Spinal cord (tissue), 10 donors: ENCODE results near the gene APLP2. TPM values are rescaled to one million over a fixed set of nuclear protein-coding genes. Genes with fewer than 3 reads are reported as not detected.
"Not testable (repeated sequence)": the region's sequence is repeated elsewhere in the genome, so short reads cannot be mapped to it uniquely, and the experiment has no call there.

Experiments
- DNase-seq, 6 donors: peaks; one replicate each; pipeline versions ENCODE4 v3.0.0 to v3.0.0-alpha.2; 2013 to 2015; ENCODE audit warnings: low spot score in 6 of 6, low read depth in 4 of 6
- H3K27ac ChIP-seq: one replicate; pipeline ENCODE4 v1.5.1; 2013; ENCODE audit warnings: low read depth, low read length, control low read depth
- H3K27me3 ChIP-seq: one replicate; pipeline ENCODE4 v1.6.1; 2013; ENCODE audit warnings: low read length; ENCODE audit not compliant: control insufficient read depth, insufficient read depth
- H3K36me3 ChIP-seq: one replicate; pipeline ENCODE4 v1.6.1; 2013; ENCODE audit warnings: low read length; ENCODE audit not compliant: control insufficient read depth, insufficient read depth
- H3K4me1 ChIP-seq: one replicate; pipeline ENCODE4 v1.6.1; 2013; ENCODE audit warnings: low read length; ENCODE audit not compliant: control insufficient read depth, insufficient read depth
- H3K4me3 ChIP-seq: one replicate; pipeline ENCODE4 v1.5.1; 2013; ENCODE audit warnings: low read depth, low read length, control low read depth
- H3K9me3 ChIP-seq: one replicate; pipeline ENCODE4 v1.6.1; 2013; ENCODE audit warnings: low read length; ENCODE audit not compliant: control insufficient read depth, insufficient read depth
- WGBS: methylation state at CpG from one replicate; pipeline ENCODE4 v1.1.5; 2013; ENCODE audit warnings: missing lambda C conversion rate; ENCODE audit not compliant: insufficient coverage; 5-methylcytosine and 5-hydroxymethylcytosine counted together
- polyA plus RNA-seq, 2 donors: library from polyadenylated mRNA; unstranded; fragments of 120-200 nt; gene quantifications; one replicate each; pipeline ENCODE4 v1.2.1, GENCODE V29; 2013; ENCODE audit not compliant: insufficient read length in 2 of 2
- total RNA-seq, 2 donors: library from RNA; depleted of rRNA in 1 of 2; stranded (reverse); fragments of 120-200 nt in 1 of 2; fragments of >200 nt in 1 of 2; gene quantifications; one replicate each; pipeline versions ENCODE4 v1.2.3 to v1.2.4, GENCODE V29; 2013 to 2014
- donor health status: healthy.

Gene APLP2
- total and polyA plus RNA-seq, 4 donors: 440 to 479 (median 463) TPM

DNA sequence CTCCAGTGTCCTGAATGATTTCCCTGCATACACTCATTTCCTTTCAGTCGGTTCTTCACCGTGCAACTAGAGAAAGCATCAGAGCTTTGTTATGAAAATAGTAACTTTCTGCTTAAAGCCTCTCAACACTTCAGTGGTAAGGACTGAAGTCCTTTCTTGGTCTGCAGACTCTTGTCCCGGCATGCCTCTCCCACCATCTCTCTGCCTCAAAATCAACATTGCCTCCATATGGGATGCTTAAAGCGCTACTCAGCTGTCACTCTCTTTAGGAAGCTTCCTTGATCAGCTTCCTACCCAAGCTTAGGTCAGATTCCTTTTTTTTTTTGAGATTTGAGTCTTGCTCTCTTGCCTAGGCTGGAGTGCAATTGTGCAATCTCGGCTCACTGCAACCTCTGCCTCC, 36.7 kb downstream of the APLP2 start:
- WGBS: 95% methylated on average over 3 of the region's 5 CpGs
- Histone ChIP-seq H3K4me1 (no peaks in the 10 kb centered on the region), H3K36me3 (peaks cover 4% of the 10 kb centered on the region), H3K9me3 (no peaks in the 10 kb centered on the region), H3K4me3 (no peak overlapping the region), H3K27ac (no peak overlapping the region), H3K27me3 (no peaks in the 10 kb centered on the region)
- DNase-seq: no peak

DNA sequence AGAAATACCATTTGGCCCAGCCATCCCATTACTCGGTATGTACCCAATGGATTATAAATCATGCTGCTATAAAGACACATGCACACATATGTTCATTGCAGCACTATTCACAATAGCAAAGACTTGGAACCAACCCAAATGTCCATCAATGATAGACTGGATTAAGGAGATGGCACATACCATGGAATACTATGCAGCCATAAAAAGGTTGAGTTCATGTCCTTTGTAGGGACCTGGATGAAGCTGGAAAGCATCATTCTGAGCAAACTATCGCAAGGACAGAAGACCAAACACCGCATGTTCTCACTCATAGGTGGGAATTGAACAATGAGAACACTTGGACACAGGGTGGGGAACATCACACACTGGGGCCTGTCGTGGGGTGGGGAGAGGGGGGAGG, 39.0 kb downstream of the APLP2 start:
- not testable (repeated sequence) for H3K4me3 ChIP-seq, H3K27me3 ChIP-seq, H3K36me3 ChIP-seq, H3K27ac ChIP-seq, DNase-seq, H3K9me3 ChIP-seq, H3K4me1 ChIP-seq
- WGBS: no CpG with 5 or more reads among the region's 4 CpGs

DNA sequence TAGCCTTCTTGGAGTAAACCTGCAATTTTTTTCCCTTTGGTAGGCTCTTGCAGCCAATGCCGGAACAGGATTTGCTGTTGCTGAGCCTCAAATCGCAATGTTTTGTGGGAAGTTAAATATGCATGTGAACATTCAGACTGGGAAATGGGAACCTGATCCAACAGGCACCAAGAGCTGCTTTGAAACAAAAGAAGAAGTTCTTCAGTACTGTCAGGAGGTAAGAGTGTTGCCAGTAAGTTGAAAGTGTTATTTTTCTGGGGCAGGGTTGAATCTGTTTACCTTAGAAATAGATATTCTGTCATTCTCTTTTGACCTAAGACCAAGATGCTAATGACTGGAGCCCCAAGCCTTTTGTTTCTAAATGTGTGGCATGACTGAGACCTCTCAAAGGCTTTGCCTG, 39.7 kb downstream of the APLP2 start:
- H3K27ac ChIP-seq: no peak overlapping the region
- 75% methylated on average over 2 of the region's 2 CpGs for WGBS
- no peaks in the 10 kb centered on the region for H3K27me3 ChIP-seq
- H3K4me1 ChIP-seq: no peaks in the 10 kb centered on the region
- no peak overlapping the region for H3K4me3 ChIP-seq
- H3K36me3 ChIP-seq: peaks cover 4% of the 10 kb centered on the region
- DNase-seq: no peak
- no peaks in the 10 kb centered on the region for H3K9me3 ChIP-seq

DNA sequence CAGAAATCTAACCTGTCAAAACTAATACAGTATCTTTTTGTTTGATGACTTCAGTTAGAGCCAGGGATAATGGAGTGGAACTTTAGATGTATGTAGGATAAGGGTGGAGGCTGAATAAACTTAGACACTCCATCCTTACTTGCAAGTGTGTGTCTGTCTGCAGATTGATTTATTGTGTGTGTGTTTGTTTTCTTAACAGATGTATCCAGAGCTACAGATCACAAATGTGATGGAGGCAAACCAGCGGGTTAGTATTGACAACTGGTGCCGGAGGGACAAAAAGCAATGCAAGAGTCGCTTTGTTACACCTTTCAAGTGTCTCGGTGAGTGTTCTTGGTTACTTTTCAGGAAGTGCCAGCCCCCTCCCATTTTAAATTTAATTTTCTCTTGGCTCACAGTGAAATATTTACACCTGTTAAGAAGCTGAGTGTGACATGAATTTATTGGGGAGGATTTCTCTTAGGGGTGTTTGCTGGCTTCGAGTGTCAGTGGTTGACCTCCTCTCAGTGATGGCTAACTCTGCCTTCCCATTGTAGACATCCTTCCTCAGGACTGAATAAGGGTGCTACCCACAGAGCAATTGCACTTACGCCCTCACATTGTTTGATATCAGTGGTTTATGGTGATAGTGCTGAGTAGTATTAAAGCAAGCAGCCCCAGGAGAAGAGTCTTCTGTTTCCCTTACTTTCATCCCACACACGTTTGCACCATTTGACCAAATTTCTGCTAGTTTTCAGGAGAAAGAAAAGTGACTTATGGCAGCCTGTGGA, 40.8 kb downstream of the APLP2 start:
- Histone ChIP-seq H3K27me3 (no peaks in the 10 kb centered on the region), H3K4me1 (no peaks in the 10 kb centered on the region), H3K9me3 (no peaks in the 10 kb centered on the region), H3K27ac (no peak overlapping the region), H3K4me3 (no peak overlapping the region), H3K36me3 (peaks cover 4% of the 10 kb centered on the region)
- no CpG with 5 or more reads among the region's 7 CpGs for WGBS
- no peak for DNase-seq

DNA sequence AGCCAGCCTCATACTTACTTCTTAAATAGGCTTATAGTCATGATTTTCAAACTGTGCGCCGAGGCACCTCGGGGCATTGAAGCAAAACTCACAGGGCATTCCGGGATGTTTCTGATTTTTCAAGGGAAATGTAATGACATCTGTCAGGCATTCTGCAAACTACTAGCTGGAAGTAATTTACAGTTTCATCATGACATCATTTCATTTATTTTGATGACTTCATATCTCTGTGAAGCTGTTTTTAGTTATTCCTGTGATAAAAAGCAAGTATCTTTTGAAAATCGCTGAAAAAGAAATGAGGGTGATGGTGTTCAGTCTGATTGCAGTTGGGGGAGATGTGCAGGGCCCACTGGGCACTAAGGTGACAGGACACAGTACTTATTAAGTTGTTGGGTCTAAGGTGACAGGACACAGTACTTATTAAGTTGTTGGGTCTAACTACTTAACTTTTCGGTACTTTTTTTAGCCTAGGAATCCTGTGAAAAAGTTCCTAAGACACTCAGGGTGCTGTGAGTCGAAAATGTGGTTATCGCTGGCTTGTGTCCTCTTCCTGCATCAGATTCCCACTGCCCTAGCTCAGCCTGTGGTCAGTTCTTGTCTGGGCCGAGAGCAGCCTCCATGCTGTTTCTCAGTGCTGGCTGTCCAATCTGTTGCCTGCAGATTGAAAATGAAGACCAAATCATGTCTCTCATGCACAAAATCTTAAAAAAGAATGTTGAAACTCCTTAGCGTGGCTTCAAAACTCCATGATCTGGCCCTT, 42.6 kb downstream of the APLP2 start:
- no peak for DNase-seq
- H3K27ac ChIP-seq: no peak overlapping the region
- 92% methylated on average over 6 of the region's 10 CpGs for WGBS
- no peak overlapping the region for H3K4me3 ChIP-seq
- no peaks in the 10 kb centered on the region for H3K27me3 ChIP-seq
- H3K9me3 ChIP-seq: no peaks in the 10 kb centered on the region
- no peaks in the 10 kb centered on the region for H3K4me1 ChIP-seq
- H3K36me3 ChIP-seq: peaks cover 4% of the 10 kb centered on the region

DNA sequence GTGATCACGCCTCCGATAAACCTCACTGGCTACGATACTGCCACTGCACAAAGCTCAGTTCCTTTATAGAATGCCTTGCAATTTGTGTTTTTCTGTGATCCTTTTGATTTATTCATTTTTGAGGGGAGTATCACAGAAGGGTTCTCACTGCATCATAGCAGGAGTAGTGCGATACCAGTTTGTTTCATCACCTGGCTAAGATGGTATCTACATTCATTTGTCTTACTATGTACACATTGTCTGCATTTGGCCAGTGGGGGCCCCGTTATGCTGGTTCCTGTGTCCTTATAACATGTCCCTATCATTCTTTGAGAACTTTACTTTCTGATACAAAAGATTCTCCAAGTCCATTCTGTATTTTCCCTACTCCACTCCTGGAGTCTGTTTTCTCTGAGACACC, 44.6 kb downstream of the APLP2 start:
- Histone ChIP-seq H3K27ac (no peak overlapping the region), H3K4me1 (no peaks in the 10 kb centered on the region), H3K27me3 (no peaks in the 10 kb centered on the region), H3K4me3 (no peak overlapping the region), H3K9me3 (no peaks in the 10 kb centered on the region), H3K36me3 (peaks cover 4% of the 10 kb centered on the region)
- WGBS: 75% methylated on average over 1 of the region's 5 CpGs
- no peak for DNase-seq

DNA sequence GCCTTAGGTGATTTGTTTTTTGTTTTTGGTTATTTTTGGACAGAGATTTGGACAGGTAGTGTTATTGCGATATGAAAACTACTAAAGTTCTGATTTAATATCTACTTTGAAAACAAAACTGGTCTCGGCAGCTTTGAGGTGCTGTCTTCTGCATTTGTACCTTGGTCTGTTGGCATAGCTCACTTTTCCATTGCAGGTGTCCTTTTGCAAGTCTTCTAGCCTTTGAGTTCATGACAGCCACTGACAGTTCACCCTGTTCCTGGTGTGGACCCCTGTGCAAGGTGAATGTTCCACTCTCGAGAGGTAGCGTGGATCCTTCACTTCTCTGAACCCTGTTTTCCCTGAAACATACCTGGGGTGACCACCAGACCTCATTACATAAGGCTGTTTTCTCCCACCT, 45.0 kb downstream of the APLP2 start:
- Histone ChIP-seq H3K9me3 (no peaks in the 10 kb centered on the region), H3K27me3 (no peaks in the 10 kb centered on the region), H3K27ac (no peak overlapping the region), H3K36me3 (peaks cover 4% of the 10 kb centered on the region), H3K4me3 (no peak overlapping the region), H3K4me1 (no peaks in the 10 kb centered on the region)
- DNase-seq: no peak
- 100% methylated on average over 2 of the region's 4 CpGs for WGBS

DNA sequence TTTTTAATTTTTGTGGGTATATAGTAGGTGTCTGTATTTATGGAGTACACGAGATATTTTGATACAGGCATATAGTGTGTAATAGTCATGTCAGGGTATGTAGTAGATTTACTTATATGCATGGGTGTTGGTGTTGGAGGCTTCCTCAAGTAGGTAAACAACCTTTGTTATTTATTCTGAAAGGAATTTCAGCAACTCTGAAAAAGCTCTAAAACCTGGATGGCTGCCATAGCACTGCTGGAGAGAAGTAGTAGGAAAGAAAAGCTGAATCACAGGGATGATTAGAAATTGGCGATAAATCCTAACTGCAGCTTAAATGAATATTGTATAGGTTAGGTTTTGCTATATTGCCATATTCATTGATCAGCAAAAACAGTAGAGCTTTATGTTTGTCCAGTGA, 45.5 kb downstream of the APLP2 start:
- 80% methylated on average over 1 of the region's 2 CpGs for WGBS
- H3K4me3 ChIP-seq: no peak overlapping the region
- DNase-seq: peak in 2 of 6 donors; percentile 49 to 55
- no peaks in the 10 kb centered on the region for H3K9me3 ChIP-seq
- H3K27ac ChIP-seq: no peak overlapping the region
- no peaks in the 10 kb centered on the region for H3K4me1 ChIP-seq
- no peaks in the 10 kb centered on the region for H3K27me3 ChIP-seq
- peaks cover 4% of the 10 kb centered on the region for H3K36me3 ChIP-seq

DNA sequence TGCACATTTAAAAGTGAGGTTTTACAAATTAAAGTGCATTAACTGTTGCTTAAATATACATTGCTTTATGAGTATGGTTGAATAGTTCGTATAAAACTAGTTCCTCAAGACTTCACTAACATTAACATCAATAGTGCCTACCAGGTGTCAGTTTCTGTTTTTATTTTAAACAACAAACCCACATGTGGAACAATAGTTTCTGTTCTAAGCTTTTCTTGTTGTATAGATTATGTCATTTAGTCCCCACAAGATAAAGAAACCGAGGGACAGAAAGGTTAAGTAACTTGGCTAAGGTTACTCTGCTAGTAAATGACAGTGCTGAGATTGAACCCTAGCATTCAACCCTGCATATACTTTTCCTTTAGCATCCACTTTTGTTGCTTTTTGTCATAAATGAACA, 48.5 kb downstream of the APLP2 start:
- no CpG with 5 or more reads among the region's 2 CpGs for WGBS
- no peaks in the 10 kb centered on the region for H3K27me3 ChIP-seq
- peaks cover 17% of the 10 kb centered on the region for H3K36me3 ChIP-seq
- no peak for DNase-seq
- no peaks in the 10 kb centered on the region for H3K4me1 ChIP-seq
- H3K9me3 ChIP-seq: no peaks in the 10 kb centered on the region
- H3K27ac ChIP-seq: no peak overlapping the region
- H3K4me3 ChIP-seq: no peak overlapping the region
